ENCODE data around the gene ANKH. TPM values are rescaled to one million over a fixed set of nuclear protein-coding genes. Genes with fewer than 3 reads are reported as not detected.
"Not testable (repeated sequence)": the region's sequence is repeated elsewhere in the genome, so short reads cannot be mapped to it uniquely, and the experiment has no call there.

Gene ANKH
- total RNA-seq = 10 to 100 TPM; 93.8 to 94.1 TPM
- long read RNA-seq, donor 1, full-length matches to known transcripts = 12 of 37 reads
- long read RNA-seq, donor 1, partial matches to known transcripts = 6 of 37 reads
- long read RNA-seq, donor 1, other reads (novel, unspliced or antisense) = 19 of 37 reads
- long read RNA-seq, donor 2, full-length matches to known transcripts = 2 of 55 reads
- long read RNA-seq, donor 2, partial matches to known transcripts = 18 of 55 reads
- long read RNA-seq, donor 2, other reads (novel, unspliced or antisense) = 35 of 55 reads

DNA sequence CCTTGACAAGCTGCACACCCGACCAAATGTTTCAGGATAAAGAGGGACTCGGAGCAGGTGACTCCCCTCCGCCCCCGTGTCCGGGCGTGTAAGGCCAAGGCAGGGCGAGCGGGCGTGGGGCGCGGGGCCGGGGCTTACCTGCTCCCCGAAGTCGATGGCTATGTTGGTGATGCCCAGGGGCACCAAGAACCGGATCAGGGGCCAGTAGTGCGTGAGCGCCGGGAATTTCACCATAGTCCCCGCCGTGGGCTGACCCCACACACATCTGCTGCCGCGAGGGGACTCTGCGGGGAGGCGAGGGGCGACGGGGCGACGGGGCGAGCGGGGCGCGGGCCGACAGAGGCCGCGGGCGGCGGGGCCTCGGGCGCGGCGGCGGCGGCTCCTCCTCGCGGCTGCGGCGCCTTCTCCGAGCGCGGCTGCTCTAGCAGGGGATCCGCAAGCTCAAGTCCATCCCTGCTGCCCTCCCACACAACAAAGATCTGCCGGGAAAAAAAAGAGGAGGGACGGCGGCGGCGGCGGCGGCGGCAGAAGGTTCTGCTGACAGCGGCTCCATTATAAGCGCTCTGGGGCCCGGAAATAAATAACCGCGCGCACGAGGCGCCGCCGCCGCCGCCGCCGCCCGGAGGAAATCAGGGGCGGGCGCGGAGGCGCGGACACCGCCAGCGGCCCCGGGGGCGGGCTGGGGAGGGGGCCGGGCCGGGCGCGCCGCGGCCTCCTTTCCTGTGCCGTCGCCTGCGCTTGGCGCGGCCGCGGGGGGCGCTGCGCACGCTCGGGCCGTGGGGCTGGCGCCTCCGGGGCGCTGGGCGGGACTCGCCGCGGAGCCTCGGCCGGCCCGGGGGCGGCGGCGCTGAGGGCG, at the start of gene ANKH:
Gene ANKH, minus strand, starts transcription at position 565 of the 856 bp plus-strand sequence. Its CDS starts 331 bp downstream, at position 234.
- peak; percentile 93 for DNase-seq (ENCODE audit: low spot score)
- intact Hi-C loops (cut with DNase I) = loop anchor here in 1 of 2 donors (10.0 kb wide), 1 partner anchor 133 kb away; no protein-coding TSS in a partner anchor

DNA sequence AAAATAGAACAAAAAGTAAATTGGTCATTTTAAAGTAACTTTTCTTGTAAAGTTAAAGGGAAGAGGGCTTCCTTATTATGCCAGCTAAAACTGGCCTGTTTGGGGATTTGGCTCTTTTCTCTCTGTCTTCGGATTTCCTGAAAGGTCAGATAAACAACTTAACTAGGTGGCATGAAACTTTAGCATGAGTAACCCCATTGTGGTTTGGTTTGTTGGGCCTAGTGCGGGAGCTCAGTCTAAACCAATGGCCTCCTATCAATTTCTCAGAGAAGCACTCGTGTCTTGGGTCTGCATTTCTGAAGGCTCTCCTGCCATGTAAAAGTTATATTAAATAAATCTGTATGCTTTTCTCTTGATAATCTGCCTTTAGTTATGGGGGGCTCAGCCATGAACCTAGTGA, 48.5 kb upstream of the ANKH start:
- intact Hi-C loops (cut with DNase I) = loop anchor here in 1 of 2 donors (2.0 kb wide), 1 partner anchor 21 kb away; no protein-coding TSS in a partner anchor
- no peak for DNase-seq (ENCODE audit: low spot score)

DNA sequence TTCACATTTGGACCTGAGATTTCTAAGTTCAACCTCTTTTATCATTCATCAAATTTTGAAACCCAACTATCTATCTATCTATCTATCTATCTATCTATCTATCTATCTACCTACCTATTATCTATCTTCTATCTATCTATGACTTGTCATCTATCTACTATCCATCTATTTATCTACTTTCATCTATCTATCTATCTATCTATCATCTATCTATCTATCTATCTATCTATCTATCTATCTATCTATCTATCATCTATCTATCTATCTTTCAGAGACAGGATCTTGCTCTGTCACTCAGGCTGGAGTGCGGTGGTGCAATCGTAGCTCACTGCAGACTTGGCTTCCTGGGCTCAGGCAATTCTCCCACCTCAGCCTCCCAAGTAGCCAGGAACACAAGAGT, 47.5 kb upstream of the ANKH start:
- intact Hi-C loops (cut with DNase I); DNase-seq (ENCODE audit: low spot score): not testable (repeated sequence)

GRCh38 chr5:14917719-14918118, 46.1 kb upstream of the ANKH start:
- no peak for DNase-seq (ENCODE audit: low spot score)

GRCh38 chr5:14915291-14915952, 43.8 kb upstream of the ANKH start:
- DNase-seq (ENCODE audit: low spot score) = no peak
- intact Hi-C loops (cut with DNase I) = no loop called here

More at GRCh38 chr5:14917719-14918118, 46.1 kb upstream of the ANKH start:
- intact Hi-C loops (cut with DNase I) = no loop called here

GRCh38 chr5:14914623-14915260, 43.2 kb upstream of the ANKH start:
- DNase-seq (ENCODE audit: low spot score) = no peak
- intact Hi-C loops (cut with DNase I) = no loop called here

- intact Hi-C loops (cut with DNase I) = no loop called here
- DNase-seq (ENCODE audit: low spot score) = no peak
These were observed 42.6 kb upstream of the ANKH start for GRCh38 chr5:14914193-14914592.

GRCh38 chr5:14913096-14913495, 41.5 kb upstream of the ANKH start:
- no peak for DNase-seq (ENCODE audit: low spot score)
- intact Hi-C loops (cut with DNase I) = no loop called here

- intact Hi-C loops (cut with DNase I) = no loop called here
- DNase-seq (ENCODE audit: low spot score) = no peak
These were observed 40.6 kb upstream of the ANKH start for GRCh38 chr5:14912206-14912605.

GRCh38 chr5:14909369-14909768, 37.8 kb upstream of the ANKH start:
- DNase-seq (ENCODE audit: low spot score) = no peak
- intact Hi-C loops (cut with DNase I) = no loop called here

GRCh38 chr5:14908172-14908571, 36.6 kb upstream of the ANKH start:
- no peak for DNase-seq (ENCODE audit: low spot score)
- intact Hi-C loops (cut with DNase I) = no loop called here

- DNase-seq (ENCODE audit: low spot score) = no peak
- intact Hi-C loops (cut with DNase I) = no loop called here
These were observed 35.0 kb upstream of the ANKH start for GRCh38 chr5:14906628-14907027.

DNA sequence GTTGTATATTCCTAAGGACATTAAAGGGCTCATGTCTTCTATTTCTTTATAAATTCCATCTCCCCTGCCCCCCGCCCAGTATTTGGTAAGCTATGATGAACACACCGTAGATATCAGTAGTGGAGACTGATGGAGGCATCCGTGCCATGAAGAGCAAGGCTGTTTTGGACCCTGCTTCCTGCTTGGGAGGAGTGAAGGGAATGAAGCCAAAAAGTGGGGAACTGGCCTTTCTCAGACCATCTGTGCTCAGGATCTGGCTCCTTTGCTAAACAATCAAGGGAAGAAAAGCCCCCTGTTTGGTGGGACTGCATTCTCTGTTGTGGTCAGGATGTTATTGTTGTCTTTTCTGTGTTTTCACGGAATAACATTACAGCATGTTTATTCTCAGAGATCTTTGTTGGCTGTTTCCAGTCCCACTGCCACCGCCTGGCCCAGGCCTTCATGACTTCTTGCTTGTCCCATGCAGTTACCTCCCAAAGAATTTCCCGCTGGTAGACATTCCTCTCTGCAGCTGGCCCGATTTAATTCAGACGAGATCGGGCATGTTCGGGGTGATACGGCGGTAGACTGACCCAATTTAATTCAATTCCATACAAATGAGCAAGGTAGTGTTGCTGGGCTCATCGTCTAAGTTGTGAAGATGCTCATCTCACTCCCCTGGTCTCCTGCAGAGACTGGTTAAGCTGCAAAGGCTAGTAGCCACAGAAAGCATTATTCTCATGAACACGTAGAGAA, 31.4 kb upstream of the ANKH start:
- no peak for DNase-seq (ENCODE audit: low spot score)
- intact Hi-C loops (cut with DNase I) = no loop called here

GRCh38 chr5:14901462-14902051, 30.0 kb upstream of the ANKH start:
- intact Hi-C loops (cut with DNase I) = no loop called here
- no peak for DNase-seq (ENCODE audit: low spot score)

DNA sequence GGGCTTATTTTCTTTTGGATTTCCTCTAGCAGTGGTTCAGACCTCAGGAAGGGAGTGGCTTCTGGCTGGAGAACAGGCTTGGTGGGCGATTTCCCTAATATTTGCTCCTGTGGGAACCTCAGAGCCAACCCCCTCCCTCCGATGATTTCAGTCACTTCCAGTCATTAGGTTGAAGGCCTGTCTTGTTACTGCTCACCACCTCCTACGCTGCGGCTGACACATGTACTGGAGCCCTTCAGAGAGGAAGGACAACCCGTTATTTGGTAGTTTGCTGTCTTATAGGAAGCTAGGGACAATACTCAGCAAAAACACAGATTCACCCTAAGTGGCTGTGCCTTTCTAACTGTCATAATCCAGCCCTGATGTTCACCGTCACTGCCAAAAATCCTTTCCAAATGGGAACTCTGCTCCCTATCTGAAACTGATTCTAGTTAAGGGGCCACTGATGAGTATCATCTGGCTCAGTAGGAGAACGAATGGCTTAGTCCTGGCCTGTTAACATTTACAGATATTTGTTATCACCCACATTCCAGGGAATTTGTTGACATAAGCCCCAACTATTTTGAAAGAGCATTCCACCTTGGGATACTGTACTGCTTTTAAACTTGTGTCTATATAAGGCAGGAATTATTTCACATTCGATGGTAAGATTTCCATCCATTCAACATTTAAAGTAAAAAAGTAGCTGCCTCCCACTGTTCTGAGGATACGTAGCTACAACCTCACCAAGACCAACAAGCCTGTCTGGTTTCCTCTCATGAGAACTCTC, 29.3 kb upstream of the ANKH start:
- intact Hi-C loops (cut with DNase I) = no loop called here
- DNase-seq (ENCODE audit: low spot score) = peak; percentile 87

GRCh38 chr5:14896131-14896530, 24.6 kb upstream of the ANKH start:
- no peak for DNase-seq (ENCODE audit: low spot score)
- intact Hi-C loops (cut with DNase I) = no loop called here

- DNase-seq (ENCODE audit: low spot score) = no peak
- intact Hi-C loops (cut with DNase I) = no loop called here
These were observed 23.7 kb upstream of the ANKH start for GRCh38 chr5:14895301-14895700.

DNA sequence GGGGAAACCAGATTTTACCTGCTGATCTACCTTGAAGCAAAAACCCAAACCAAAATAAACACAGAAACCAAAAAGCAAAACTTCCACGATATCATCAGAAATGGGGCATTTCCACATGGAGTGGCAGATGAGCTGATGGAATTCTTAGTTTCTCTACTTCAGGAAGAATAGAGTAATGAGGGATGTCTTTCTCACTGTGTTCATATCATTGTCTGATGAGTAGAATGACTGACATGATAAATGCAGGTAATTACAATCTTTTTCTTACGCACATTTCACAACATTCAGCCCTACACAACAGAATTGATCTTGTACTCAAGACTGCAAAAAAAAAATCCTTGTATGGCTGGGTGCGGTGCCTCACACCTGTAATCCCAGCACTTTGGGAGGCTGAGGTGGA, 23.2 kb upstream of the ANKH start:
- intact Hi-C loops (cut with DNase I) = no loop called here
- no peak for DNase-seq (ENCODE audit: low spot score)
